Measurements from ENCODE around the gene RNU6-9.

DNA sequence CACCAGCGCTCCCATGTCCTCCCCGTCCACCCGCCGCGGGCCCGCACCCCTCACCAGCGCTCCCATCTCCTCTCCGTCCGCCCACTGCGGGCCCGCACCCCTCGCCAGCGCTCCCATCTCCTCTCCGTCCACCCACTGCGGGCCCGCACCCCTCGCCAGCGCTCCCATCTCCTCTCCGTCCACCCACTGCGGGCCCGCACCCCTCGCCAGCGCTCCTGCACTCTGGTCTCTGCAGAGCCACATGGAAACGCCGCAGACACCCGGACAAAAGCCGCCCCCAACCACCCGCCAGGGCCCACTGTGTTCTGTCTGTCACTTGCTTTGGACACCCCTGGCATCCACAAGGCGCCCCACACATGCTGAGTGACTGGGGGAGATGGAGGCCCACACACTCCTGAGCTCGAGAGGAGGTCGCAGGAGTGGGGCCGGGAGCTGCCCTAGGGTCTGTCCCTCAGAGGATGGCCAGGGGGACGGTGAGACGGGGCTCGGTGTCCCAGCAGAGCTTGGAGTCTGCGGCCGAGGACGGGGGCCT is 26.4 kb upstream of the RNU6-9 start:
- TF ChIP-seq, protein P1, sequence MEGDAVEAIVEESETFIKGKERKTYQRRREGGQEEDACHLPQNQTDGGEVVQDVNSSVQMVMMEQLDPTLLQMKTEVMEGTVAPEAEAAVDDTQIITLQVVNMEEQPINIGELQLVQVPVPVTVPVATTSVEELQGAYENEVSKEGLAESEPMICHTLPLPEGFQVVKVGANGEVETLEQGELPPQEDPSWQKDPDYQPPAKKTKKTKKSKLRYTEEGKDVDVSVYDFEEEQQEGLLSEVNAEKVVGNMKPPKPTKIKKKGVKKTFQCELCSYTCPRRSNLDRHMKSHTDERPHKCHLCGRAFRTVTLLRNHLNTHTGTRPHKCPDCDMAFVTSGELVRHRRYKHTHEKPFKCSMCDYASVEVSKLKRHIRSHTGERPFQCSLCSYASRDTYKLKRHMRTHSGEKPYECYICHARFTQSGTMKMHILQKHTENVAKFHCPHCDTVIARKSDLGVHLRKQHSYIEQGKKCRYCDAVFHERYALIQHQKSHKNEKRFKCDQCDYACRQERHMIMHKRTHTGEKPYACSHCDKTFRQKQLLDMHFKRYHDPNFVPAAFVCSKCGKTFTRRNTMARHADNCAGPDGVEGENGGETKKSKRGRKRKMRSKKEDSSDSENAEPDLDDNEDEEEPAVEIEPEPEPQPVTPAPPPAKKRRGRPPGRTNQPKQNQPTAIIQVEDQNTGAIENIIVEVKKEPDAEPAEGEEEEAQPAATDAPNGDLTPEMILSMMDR (IDR thresholded peaks at IDR 0.05): no peak
- TF ChIP-seq POLR2A (IDR thresholded peaks at IDR 0.05) (no peak), EP300 (IDR thresholded peaks at IDR 0.05) (no peak)
